Heart left ventricle (tissue), 16 donors: Measurements from ENCODE around the gene PYGO2. TPM values are rescaled to one million over a fixed set of nuclear protein-coding genes. Genes with fewer than 3 reads are reported as not detected.
"Not testable (repeated sequence)": the region's sequence is repeated elsewhere in the genome, so short reads cannot be mapped to it uniquely, and the experiment has no call there.

ENCODE experiments used
- ATAC-seq, 4 donors: fragments of 200-7000 bp; cut with Tn5 transposase; one replicate each; pipeline ENCODE4 v1.9.1; 2020 to 2022; ENCODE audit warnings: moderate library complexity in 4 of 4, mild to moderate bottlenecking in 3 of 4, moderate number of reproducible peaks in 1 of 4
- DNase-seq, 5 donors: peaks; one replicate each; pipeline ENCODE4 v3.0.0-alpha.2; 2020
- H3K27ac ChIP-seq, 12 donors: fragments of 200-600 bp; sonication (generic) in 4 of 12; one replicate each; pipeline versions ENCODE4 v1.5.0 to v1.8.0; 2016 to 2022; ENCODE audit warnings: mild to moderate bottlenecking in 2 of 12
- H3K27me3 ChIP-seq, 9 donors: fragments of 200-600 bp; sonication (generic) in 2 of 9; one replicate each; pipeline versions ENCODE4 v1.5.1 to v1.8.0; 2016 to 2022; ENCODE audit warnings: mild to moderate bottlenecking in 3 of 9
- H3K36me3 ChIP-seq, 9 donors: fragments of 200-600 bp; sonication (generic) in 2 of 9; one replicate each; pipeline versions ENCODE4 v1.5.0 to v1.8.0; 2018 to 2022; ENCODE audit warnings: mild to moderate bottlenecking in 2 of 9
- H3K4me1 ChIP-seq, 12 donors: fragments of 200-600 bp; sonication (generic) in 4 of 12; one replicate each; pipeline versions ENCODE4 v1.5.0 to v1.8.0; 2016 to 2022; ENCODE audit warnings: mild to moderate bottlenecking in 3 of 12
- H3K4me3 ChIP-seq, 12 donors: fragments of 200-600 bp; sonication (generic) in 4 of 12; one replicate each; pipeline versions ENCODE4 v1.5.0 to v1.8.0; 2017 to 2022; ENCODE audit warnings: mild to moderate bottlenecking in 9 of 12, moderate library complexity in 4 of 12
- H3K9me3 ChIP-seq, 12 donors: fragments of 200-600 bp; sonication (generic) in 4 of 12; one replicate each; pipeline versions ENCODE4 v1.5.0 to v1.8.0; 2016 to 2022; ENCODE audit warnings: mild to moderate bottlenecking in 1 of 12
- CTCF ChIP-seq, 12 donors: fragments of 200-600 bp; sonication (generic) in 4 of 12; IDR thresholded peaks; one replicate each; pipeline versions ENCODE4 v1.5.0 to v1.8.0; 2018 to 2022; ENCODE audit warnings: antibody characterized with exemption in 12 of 12, mild to moderate bottlenecking in 5 of 12
- POLR2A ChIP-seq, 2 donors: fragments of 450-650 bp; IDR thresholded peaks; one replicate each; pipeline ENCODE4 v1.6.1; 2017; ENCODE audit warnings: antibody characterized with exemption in 2 of 2, mild to moderate bottlenecking in 2 of 2, moderate library complexity in 2 of 2
- WGBS, 4 donors: extraction: QIAGEN DNeasy Blood & Tissue Kit in 2 of 4; methylation state at CpG; one replicate each; pipeline versions ENCODE4 v1.1.5 to v1.1.7; 2013 to 2018; 5-methylcytosine and 5-hydroxymethylcytosine counted together
- intact Hi-C, 10 donors: fragments of 100-400 bp; cut with DNase I; formaldehyde crosslinking; loops; one replicate each; pipeline versions ENCODE4 v1.11.1 to v1.14.2; 2022
- polyA plus RNA-seq, 2 donors: library from polyadenylated mRNA; stranded (reverse); fragments of 200-250 nt; gene quantifications; one replicate each; pipeline ENCODE4 v1.2.3, GENCODE V29; 2013
- total RNA-seq, 9 donors: library from RNA; depleted of rRNA in 2 of 9; stranded (reverse); fragments of >200 nt in 2 of 9; fragmentation: NEBNext Ultra II Directional in 3 of 9; extraction: Animal tissue kit (Norgen Biotek cat#: 25700) in 3 of 9; gene quantifications; one replicate each; pipeline versions ENCODE4 v1.1.0 to v1.2.4, GENCODE V29; 2016 to 2023
- donor health status: ischemic (EF 13 %, LVEDD 7.1; RV severe dilation, severe dysfunction).
- donor health status: healthy with polysubstance abuse.
- donor health status: DM: no; HTN: yes; CAD: no.
- donor health status: DM: no; HTN: no; CAD: no.
- donor health status: ischemic (EF 25% LVEDD 6.9; RV normal size, moderate dysfunction).
- donor health status: ischemic (EF 25% LVEDD 5.7; RV mildly dilated, moderate dysfunction).
- donor health status: healthy.
- donor health status: DM: yes; HTN: yes; CAD: no.
- donor health status: ischemic (EF 35%, LVEDD 5.7; RV mildly dilated, moderate dysfunction).
- donor health status: nonischemic (EF 11% LVEDD 7.7; RV severe dilation, severe dysfunction).
- donor health status: DM: yes; HTN: yes; CAD: no.
- donor health status: PGD.
- donor health status: ischemic (EF 29% LVEDD 5.4; RV normal size, mild dysfunction).
- donor health status: nonischemic (EF 23%, LVEDD 6.1; RV moderate dilation, normal function).

The PYGO2 gene
- total and polyA plus RNA-seq, 11 donors: 9.7 to 19.2 (median 16.3) TPM

DNA sequence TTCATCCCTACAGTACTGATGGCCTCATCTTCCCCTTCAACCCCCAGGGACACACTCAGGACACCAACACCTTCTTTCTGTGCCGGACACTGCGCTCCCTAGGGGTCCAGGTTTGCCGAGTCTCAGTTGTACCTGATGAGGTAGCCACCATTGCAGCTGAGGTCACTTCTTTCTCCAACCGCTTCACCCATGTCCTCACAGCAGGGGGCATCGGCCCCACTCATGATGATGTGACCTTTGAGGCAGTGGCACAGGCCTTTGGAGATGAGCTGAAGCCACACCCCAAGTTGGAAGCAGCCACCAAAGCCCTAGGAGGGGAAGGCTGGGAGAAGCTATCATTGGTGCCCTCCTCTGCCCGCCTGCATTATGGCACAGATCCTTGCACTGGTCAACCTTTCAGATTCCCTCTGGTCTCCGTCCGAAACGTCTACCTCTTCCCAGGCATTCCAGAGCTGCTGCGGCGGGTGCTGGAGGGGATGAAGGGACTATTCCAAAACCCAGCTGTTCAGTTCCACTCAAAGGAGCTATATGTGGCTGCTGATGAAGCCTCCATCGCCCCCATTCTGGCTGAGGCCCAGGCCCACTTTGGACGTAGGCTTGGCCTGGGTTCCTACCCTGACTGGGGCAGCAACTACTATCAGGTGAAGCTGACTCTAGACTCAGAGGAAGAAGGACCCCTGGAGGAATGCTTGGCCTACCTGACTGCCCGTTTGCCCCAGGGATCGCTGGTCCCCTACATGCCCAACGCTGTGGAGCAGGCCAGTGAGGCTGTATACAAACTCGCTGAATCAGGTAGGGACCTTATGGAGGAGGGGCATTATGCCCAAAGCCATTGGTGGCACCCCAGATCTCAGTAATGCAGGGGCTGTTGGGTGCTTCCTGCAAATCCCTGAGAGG is 26.7 kb upstream of the PYGO2 start:
- peaks cover 0 to 62% (median 44%) of the 10 kb centered on the region in 9 donors for H3K36me3 ChIP-seq
- H3K27me3 ChIP-seq: no peaks in the 10 kb centered on the region
- no peak overlapping the region for H3K4me3 ChIP-seq
- ATAC-seq (no peak), DNase-seq (peak in 1 of 5 donors; percentile 24)
- no peaks in the 10 kb centered on the region for H3K9me3 ChIP-seq
- intact Hi-C loops: no loop called here
- no peak for TF ChIP-seq POLR2A (IDR thresholded peaks at IDR 0.05)
- no peak for TF ChIP-seq CTCF (IDR thresholded peaks at IDR 0.05)
- WGBS, 4 donors: 85 to 89% (median 87%) methylated on average over 15 to 17 of the region's 17 CpGs
- H3K27ac ChIP-seq: no peak overlapping the region
- H3K4me1 ChIP-seq: peaks cover 0 to 19% (median 9%) of the 10 kb centered on the region in 12 donors

DNA sequence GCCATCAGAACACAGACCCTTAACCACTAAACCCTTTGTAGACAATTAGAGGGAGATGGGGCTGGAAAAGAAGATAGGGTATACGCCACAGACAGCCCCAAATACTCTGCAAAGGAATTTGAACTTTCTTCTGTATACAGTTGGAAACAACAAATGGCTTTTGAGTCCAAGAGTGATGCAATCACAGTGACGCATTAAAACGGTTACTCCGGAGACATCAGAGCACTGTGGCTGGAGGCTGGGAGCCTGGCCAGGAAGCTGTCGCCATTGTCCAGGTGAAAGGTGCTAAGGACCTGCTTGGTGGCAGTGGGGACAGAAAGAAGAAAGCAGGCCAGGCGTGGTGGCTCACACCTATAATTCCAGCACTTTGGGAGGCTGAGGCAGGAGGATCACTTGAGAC is 25.7 kb upstream of the PYGO2 start:
- Histone ChIP-seq H3K9me3 (no peaks in the 10 kb centered on the region), H3K27me3 (no peaks in the 10 kb centered on the region), H3K4me1 (peaks cover 3 to 23% (median 13%) of the 10 kb centered on the region in 12 donors), H3K27ac (no peak overlapping the region), H3K4me3 (no peak overlapping the region), H3K36me3 (peaks cover 0 to 54% (median 44%) of the 10 kb centered on the region in 9 donors)
- intact Hi-C loops: no loop called here
- no peak for TF ChIP-seq POLR2A (IDR thresholded peaks at IDR 0.05)
- no peak for TF ChIP-seq CTCF (IDR thresholded peaks at IDR 0.05)
- ATAC-seq: no peak
- 57 to 66% (median 63%) methylated on average over 6 of the region's 6 CpGs for WGBS, 4 donors
- DNase-seq: peak in 1 of 5 donors; percentile 49

DNA sequence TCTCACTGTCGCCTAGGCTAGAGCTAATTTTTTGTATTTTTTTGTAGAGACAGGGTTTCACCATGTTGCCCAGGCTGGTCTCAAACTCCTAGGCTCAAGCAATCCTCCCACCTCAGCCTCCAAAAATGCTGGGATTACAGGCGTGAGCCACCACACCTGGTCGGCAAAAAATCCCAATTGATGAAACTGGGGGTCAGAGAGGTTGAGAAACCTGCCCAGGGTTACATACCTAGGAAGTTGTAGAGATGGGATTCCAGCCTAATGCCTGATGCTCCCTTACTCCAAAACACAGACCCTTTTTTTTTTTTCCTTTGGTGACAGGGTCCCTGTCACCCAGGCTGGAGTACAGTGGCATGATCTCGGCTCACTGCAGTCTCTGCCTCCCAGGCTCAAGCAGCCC is 25.2 kb upstream of the PYGO2 start:
- DNase-seq, H3K4me3 ChIP-seq, ATAC-seq, intact Hi-C loops, H3K27me3 ChIP-seq, H3K9me3 ChIP-seq, H3K27ac ChIP-seq: not testable (repeated sequence)
- WGBS, 4 donors: 85 to 93% (median 89%) methylated on average over 4 of the region's 4 CpGs
- peaks cover 3 to 28% (median 14%) of the 10 kb centered on the region in 12 donors for H3K4me1 ChIP-seq
- H3K36me3 ChIP-seq: peaks cover 0 to 52% (median 44%) of the 10 kb centered on the region in 9 donors

DNA sequence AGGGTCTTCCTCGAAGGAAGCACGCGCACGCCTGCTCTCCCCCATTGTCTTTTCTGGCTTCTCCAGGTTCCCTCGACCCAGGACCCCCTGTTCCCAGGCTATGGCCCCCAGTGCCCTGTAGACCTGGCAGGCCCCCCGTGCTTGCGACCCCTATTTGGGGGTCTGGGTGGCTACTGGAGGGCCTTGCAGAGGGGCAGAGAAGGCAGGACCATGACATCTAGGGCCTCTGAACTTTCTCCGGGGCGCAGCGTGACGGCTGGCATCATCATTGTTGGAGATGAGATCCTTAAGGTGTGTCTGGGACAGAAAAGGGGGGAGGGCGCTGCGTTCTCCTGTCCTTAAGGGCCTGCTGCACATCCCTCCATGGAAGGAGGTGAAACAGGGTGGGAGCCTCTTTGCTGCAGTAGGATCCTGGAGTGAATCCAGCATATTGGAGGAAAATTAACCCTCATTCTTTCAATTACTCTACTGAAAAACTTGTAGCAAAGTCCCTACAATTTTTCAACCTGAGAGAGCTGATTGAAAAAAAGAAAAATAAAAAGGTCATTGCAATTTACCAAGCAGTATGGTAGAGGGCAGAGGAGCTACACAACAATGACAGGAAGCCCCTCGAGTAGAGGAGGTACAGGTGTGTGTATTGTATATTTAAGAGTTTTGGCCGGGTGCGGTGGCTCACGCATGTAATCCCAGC is 22.3 kb upstream of the PYGO2 start:
- Histone ChIP-seq H3K9me3 (no peaks in the 10 kb centered on the region), H3K4me1 (peaks cover 3 to 28% (median 14%) of the 10 kb centered on the region in 12 donors), H3K27ac (peak overlapping the region in 10 of 12 donors; percentile 48 to 82 (median 74)), H3K36me3 (peaks cover 0 to 32% (median 22%) of the 10 kb centered on the region in 9 donors), H3K27me3 (no peaks in the 10 kb centered on the region), H3K4me3 (peak overlapping the region; percentile 43 to 87 (median 71))
- no peak for TF ChIP-seq CTCF (IDR thresholded peaks at IDR 0.05)
- TF ChIP-seq POLR2A (IDR thresholded peaks at IDR 0.05): no peak
- intact Hi-C loops: loop anchor here in 3 of 10 donors (1.0 to 2.0 kb wide), 3 partner anchors 10 to 17 kb away; partner anchors contain the start of gene CKS1B (in 1 of the 3)
- WGBS, 4 donors: 15 to 20% (median 17%) methylated on average over 12 to 17 of the region's 17 CpGs
- ATAC-seq (no peak), DNase-seq (no peak)
